ENCODE measurements around the gene FLAD1.

Gene FLAD1

GRCh38 chr1:154992721-154993571 lies 9.8 kb downstream of the FLAD1 start:
- no peak for DNase-seq

DNA sequence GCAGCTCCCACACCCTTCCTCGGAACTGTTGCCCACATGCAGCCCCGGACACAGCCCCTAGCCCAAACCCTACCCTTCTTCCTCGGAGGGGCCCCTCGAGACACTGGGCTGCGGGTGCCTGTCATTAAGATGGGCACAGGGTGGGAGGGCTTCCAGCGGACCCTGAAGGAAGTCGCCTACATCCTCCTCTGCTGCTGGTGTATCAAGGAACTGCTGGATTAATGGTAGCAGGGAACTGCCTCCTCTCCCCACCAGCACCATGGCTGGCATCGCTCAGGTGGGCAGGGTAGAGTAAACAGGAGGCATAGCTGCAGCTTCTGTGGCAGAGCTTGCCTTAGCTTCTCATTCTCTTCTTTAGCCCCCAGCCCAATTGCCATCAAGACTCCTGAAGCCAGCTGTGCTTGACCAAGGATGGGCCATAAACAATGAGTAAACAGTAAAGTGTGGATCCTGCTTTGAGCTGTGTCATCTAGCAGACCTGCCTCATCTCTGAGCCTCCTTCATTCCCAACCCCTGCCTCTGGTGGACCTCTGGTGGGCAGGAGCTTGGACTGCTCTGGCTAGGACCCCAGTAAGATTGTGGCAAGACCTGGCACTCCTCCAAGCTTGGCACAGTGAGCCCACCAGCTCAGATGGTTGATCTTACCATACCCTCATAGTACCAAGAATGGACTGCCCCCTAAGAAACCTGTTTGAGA lies 10.6 kb downstream of the FLAD1 start, which contains the start of gene LENEP:
Gene LENEP (plus strand): TSS at position 15 of the 697 bp plus-strand sequence. CDS start 22 bp downstream, at position 37.
- DNase-seq, result no peak

GRCh38 chr1:154994269-154994587 lies 11.1 kb downstream of the FLAD1 start:
- no peak for DNase-seq

GRCh38 chr1:154994591-154994990 lies 11.4 kb downstream of the FLAD1 start:
- no peak for DNase-seq

- DNase-seq, result peak; percentile 56
Measured at GRCh38 chr1:154995301-154995983, 12.3 kb downstream of the FLAD1 start.

DNA sequence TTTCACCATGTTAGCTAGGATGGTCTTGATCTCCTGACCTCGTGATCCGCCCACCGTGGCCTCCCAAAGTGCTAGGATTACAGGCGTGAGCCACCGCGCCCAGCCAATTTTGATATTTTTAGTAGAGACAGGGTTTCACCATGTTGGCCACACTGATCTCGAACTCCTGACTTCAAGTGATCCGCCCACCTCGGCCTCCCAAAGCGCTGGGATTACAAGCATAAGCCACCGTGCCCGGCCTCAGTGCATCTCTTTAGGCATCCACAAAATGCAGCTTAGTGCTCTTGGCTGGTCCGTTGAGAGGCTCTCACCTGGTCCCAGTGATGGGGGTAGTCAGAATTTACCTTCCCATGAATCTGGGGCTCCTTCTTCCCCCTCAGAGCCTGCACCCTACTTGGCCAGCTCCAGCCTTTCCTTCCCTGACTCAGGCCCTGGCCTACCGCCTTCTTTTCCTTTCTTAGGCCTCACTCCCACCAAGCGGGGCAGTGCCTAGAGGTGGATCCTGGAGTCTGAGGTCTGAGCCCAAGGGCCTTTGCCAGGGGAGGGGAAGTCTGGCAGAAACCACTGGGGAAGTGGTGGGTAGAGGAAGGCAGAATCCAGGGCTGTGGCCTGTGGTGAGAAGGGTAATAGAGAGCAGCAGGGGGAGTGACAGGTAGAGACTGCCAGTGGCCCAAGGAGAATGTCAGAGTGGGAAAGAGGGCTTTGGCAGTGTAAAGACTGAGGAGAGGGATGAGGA lies 14.0 kb downstream of the FLAD1 start:
- DNase-seq, result no peak

GRCh38 chr1:154998201-154998780 lies 15.1 kb downstream of the FLAD1 start:
- no peak for DNase-seq

DNA sequence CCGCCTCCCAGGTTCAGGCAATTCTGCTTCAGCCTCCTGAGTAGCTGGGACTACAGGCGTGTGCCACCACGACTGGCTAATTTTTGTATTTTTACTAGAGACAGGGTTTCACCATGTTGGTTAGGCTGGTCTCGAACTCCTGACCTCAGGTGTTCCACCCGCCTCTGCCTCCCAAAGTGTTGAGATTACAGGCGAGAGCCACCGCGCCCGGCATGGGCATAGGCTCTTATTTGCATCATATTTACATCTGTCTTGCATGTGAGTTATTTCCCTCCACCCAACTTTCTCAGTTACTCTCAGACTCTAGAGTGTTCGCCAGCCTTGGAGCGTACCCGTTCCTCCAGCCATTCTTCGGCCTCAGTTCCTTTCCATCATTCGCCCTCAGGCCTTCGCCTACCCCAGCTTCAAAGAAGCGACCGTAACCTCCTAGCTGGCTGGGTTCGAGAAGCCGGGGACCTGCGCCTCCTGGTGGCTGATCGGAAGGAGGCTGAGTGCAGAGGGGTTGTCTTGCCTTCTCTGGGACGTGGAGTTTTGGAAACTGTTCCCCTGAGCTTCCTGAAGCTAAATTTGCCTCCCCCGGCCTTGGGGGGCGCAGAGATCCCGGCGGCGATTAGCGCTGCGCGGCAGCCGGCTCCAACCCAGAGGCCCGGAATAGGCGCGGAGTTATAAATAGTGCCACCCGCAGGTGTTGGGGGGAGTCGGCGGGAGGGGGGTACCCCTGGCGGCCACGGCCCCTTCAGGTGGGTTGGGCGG lies 15.8 kb downstream of the FLAD1 start:
- DNase-seq, result peak; percentile 21

DNA sequence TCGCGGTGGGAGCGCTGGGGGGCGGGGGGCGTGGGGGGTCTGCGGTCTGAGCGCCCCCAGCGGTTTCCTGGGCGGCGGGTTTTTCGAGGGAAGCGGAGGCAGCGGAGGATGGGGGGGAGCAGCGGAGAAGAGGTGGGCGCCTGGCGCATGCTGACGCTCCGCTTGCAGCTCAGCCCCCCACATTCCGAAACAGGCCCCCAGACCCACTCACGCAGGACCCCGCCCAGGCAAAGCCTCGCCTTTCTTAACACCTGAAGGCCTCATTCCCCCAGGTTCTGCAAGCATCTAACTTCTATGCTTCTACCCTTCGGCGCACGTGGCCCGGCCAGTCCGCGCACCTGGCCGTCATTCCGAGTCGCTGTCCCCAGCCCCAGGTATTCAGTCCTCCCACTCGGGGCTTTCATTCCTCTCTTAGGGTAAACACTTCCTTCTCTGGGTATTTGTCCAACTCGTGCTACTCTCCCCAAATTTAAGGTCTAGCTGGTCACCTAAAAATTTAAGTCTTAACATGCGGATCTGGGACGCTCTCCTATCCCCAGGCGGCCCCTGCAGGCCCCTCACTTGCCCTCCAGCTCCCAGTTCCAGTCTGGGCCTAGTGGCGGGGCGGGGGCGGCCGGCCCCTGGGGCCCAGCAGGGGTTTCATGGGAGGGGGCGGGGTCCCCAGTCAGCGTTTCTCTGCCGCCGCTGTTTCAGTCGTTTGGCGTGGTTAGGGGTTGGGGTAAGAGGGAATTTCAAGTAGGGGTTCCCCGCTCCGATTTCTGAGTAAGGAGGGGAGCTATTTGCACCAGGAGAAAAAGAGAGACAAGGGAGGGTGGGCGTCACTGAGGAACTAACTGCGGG lies 16.6 kb downstream of the FLAD1 start:
- DNase-seq, result no peak

DNA sequence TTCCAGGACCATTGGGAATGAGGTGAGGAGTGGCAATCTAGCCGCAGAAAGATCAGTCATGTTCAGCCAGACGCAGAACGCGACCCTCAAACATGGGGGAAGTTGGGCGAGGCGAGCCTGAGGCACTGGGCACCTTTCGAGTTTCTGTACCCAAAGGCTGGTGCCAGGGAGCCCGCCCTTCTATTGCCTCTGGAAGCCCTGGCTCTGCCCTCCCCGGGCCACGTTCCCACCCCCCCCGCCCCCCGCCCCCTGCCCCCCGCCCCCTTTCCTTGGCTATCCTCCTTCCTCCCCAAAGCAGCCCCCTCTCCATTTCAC lies 17.2 kb downstream of the FLAD1 start:
- DNase-seq, result no peak

- DNase-seq, result peak; percentile 56
Measured at GRCh38 chr1:155000726-155001424, 17.7 kb downstream of the FLAD1 start.

DNA sequence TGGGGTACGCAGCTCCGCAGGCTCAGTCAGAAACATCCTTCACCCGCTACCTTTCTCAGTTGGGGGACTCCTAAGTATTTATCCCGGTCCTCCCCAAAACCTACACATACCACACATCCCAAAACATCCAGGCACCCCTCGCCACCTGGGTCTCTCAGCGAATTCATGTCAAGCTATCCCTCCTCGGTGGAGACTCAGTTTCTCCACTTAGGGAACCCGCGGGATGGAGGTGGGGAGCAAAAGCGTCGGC lies 18.2 kb downstream of the FLAD1 start:
- no peak for DNase-seq

DNA sequence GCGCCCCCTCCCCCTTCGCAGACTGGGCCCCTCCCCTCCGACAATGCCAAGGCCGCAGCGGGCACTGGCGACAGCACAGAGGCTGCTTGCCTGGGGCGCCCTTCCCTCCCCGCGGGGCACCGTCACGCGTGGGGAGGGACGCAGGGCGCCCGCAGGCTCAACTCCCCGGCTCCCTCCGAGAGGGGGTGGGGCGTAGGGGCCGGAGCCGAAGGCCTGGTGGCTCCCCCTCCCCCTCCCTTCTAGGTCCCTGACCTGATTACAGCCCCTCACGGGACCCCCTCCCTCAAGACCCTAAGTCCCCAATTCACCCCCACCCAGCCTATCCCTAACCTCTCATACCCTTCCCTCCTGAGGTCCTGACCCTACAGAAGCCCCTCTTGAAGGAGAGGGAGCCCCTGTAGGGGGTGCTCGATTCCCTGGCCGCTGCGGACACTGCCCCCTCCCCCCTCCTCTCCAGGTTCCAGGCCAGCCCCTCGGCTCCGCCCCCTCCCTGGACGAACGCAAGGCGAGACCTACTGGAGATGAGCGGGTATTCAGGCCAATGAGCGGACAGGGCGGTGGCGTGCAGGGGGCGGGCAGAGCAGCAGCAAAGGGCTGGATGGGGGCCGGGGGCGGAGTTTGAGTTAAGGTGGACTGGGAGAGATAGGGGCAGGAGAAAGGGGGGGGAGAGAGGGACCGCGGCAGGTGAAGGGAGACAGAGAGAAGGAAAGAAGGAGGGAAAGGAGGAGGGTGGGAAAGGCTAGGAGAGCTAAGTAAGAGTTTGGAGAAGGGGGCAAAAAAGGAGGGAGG lies 18.7 kb downstream of the FLAD1 start:
- DNase-seq, result peak; percentile 98

DNA sequence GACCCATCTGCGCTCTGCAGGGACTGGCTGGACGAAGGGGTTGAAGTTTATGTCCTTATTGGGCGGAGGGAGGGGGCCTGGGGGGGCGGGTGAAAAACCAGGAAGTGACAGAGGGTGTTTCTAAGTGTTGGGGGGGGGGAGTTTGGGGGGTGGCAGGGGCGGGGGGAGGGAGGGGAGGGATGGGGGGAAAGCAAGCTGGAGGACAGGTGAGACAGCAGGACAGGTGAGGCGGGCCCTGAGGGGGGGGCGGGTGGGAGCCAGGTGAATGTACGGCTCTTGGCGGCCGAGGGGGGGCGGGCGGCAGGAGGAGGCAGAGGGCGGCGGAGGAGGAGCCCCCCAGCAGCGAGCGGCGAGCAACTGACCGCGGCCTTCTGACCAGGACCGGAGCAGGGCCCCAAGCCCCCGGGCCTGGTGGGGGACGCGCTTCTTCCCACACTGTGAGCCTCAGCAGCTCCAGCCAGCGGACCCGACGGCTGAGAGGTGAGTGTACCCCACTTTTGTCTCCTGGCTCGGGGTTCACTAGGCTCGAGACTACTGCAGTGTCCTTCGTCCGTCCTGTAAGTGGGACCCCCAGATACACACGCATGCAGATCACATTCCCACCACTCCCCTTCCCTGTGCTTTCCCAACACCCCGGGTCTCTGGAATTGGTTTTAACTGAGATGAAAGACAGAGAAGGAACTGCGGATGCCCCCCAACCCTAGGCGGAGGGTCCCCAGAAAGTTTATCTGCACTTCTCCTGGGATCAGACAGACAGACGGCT lies 19.5 kb downstream of the FLAD1 start, which contains the start of gene ZBTB7B:
Gene ZBTB7B (plus strand): TSS at position 339 of the 763 bp plus-strand sequence. CDS start 11,859 bp downstream, outside the sequence.
- DNase-seq, result no peak

DNA sequence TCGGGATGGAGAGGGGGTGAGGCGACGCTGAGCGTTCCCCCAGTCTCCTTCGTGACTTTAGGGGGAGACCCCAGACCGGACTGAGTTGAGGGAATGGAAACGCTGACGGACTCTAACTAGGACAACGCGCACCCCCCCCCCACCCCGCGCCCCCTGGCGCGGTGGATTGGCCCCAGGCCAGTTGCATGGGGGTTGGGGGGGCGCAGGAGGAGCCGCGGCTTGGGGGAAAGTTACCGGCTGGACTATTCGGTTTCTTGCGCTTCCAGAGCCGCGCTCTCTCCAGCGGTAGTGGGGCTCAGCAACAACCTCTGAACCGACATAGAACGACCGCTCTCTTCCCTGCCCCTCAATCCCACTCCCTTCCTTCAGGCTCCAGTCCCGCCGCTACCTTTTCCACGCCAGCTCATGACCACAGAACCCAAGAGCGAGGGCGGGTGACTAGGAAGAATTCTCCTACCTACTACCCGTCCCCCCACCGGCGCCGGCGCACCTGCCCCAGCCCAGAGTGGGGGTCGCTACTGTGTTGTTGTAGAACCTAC lies 20.2 kb downstream of the FLAD1 start:
- no peak for DNase-seq

DNA sequence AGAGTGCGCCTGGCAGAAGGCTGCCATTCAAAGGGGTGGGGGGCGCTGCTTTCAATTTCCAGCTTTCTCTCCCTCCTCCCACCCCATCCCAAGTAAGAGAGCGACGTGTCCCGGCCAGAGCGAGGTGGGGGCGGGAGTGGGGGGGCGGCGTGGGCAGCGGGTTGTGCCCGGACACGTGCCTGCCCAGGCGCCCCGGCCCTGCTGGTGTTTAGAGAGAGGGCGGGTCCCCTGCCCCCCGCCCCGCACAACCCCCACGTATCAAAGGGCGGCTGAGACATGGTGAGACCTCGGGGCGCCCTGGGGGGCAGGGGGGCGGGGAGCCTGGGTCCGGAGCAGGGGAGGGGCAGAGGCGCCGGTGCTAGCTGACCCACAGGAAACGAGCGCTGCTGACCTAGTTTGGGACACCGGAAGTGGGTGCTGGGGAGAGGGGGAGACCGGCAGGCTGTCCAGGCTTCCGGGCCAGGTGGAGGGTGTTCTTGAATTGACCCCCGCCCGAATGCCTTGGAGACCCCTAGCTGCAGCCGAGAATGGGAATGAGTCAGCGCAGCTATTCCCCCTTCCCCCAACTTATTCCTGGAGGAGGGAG lies 20.7 kb downstream of the FLAD1 start:
- DNase-seq, result peak; percentile 21

DNA sequence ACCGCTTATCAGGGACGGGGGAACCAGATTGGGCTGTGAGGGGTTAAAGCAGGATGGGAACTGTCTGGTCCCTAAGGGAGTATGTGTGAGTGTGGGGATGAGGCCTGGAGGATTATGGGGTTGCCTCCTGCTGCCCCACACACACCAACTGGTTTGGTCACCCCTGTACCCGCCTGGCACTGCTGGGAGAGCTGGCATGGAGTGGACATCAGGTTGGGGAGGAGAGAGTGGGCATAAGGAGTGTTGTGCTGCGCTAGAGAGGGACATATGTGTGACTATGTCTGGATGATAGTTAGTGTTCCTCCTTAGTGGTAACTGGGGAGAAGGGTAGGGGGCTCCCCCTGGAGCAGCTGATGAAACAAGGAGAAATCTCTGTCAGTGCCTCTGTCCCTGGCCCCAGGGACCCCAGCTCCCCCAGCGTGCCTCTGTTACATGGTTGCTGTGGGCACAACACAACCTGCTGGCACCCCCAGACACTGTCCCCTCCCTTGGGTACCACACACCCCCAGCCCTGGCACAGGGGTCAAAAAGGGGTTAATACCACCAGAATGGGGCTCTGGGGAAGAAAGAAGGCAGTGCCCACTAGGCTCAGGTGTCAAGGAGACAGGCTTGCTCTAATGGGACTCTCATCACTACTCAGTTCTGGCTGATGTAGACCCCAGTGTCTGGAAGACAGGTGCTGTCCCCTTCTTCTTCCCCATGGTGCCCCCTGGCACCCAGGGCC lies 21.4 kb downstream of the FLAD1 start:
- no peak for DNase-seq
